ENCODE measurements around the gene CACNA1G. TPM values are rescaled to one million over a fixed set of nuclear protein-coding genes. Genes with fewer than 3 reads are reported as not detected.

The CACNA1G gene
- total RNA-seq, 2 donors from 2014 or later = 0.07 to 0.19 TPM

DNA sequence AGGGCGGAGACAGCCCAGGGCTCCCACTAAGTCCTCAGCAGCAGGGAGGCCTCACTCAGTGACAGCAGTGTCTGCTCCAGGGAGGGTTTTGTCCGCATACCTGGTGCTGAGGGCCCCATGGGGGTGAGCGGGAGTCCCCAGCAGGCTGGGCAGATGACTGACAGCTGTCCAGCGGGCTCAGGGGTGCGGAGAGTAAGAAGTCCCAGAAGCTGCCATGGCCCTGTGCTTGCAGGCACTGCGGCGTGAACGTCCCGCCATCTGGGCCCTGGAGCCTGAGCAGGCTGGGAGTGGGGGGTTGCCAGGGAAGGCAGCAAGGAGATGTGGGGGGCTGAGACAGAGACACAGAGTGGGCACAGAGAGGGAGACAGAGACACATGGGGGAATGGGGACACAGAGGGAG lies 20.1 kb downstream of the CACNA1G start:
- DNase-seq = no peak
- Histone ChIP-seq H3K9ac (ENCODE audit: low read depth in 2 of 2, low read length in 2 of 2) (no peak overlapping the region), H3K36me3 (no peaks in the 10 kb centered on the region), H3K27me3 (no peaks in the 10 kb centered on the region), H3K4me1 (no peaks in the 10 kb centered on the region), H3K9me3 (no peaks in the 10 kb centered on the region), H3K27ac (no peak overlapping the region), H3K4me3 (no peak overlapping the region)
- TF ChIP-seq, protein P1, sequence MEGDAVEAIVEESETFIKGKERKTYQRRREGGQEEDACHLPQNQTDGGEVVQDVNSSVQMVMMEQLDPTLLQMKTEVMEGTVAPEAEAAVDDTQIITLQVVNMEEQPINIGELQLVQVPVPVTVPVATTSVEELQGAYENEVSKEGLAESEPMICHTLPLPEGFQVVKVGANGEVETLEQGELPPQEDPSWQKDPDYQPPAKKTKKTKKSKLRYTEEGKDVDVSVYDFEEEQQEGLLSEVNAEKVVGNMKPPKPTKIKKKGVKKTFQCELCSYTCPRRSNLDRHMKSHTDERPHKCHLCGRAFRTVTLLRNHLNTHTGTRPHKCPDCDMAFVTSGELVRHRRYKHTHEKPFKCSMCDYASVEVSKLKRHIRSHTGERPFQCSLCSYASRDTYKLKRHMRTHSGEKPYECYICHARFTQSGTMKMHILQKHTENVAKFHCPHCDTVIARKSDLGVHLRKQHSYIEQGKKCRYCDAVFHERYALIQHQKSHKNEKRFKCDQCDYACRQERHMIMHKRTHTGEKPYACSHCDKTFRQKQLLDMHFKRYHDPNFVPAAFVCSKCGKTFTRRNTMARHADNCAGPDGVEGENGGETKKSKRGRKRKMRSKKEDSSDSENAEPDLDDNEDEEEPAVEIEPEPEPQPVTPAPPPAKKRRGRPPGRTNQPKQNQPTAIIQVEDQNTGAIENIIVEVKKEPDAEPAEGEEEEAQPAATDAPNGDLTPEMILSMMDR (IDR thresholded peaks at IDR 0.05) = no peak
- intact Hi-C loops (cut with DNase I) = no loop called here

DNA sequence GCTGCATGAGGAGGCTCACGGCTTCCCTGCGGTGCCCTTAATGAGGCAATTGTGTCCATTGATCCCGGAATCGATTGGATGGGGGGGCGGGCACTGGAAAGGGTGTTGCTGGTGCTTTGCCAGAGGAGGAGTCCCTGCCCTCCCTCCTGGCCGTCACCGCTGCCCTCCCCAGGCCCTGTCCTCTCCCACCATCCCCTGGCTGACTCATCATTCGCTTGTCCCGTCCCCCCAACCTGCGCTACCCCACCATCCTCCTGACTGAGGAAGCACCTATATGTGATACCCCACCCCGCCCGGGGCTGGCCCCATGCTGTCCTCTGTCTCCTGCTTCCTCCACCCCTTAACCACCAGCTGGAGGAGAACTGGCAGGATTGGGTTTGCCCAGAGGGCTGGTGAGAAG lies 20.8 kb downstream of the CACNA1G start:
- Histone ChIP-seq H3K36me3 (no peaks in the 10 kb centered on the region), H3K4me1 (no peaks in the 10 kb centered on the region), H3K4me3 (no peak overlapping the region), H3K9me3 (no peaks in the 10 kb centered on the region), H3K27ac (no peak overlapping the region), H3K27me3 (no peaks in the 10 kb centered on the region), H3K9ac (ENCODE audit: low read depth in 2 of 2, low read length in 2 of 2) (no peak overlapping the region)
- intact Hi-C loops (cut with DNase I) = no loop called here
- no peak for DNase-seq
- TF ChIP-seq, protein P1 (IDR thresholded peaks at IDR 0.05) = no peak

DNA sequence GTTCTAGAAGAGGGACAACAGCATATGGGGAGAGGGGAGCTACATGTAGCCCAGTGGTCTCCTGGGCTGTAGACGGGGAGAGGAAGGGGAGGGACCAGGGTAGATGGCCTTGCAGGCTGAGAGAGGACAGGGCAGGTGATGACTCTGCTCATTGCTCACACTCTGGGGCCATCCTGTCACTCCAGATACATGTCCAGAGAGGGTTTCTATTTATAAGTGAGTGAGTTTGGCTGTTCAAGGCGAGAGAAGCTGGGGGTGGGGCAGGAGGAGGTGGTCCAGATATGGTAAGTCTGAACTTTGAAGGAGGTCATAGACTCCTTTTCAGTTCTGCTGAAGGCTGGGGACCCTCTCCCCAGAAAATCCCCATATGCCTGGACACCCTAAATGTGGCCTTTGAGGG lies 22.2 kb downstream of the CACNA1G start:
- TF ChIP-seq, protein P1 (IDR thresholded peaks at IDR 0.05) = no peak
- no peaks in the 10 kb centered on the region for H3K4me1 ChIP-seq
- no peak overlapping the region for H3K9ac ChIP-seq (ENCODE audit: low read depth in 2 of 2, low read length in 2 of 2)
- no peak overlapping the region for H3K4me3 ChIP-seq
- no peaks in the 10 kb centered on the region for H3K9me3 ChIP-seq
- DNase-seq = no peak
- no peaks in the 10 kb centered on the region for H3K27me3 ChIP-seq
- H3K36me3 ChIP-seq = no peaks in the 10 kb centered on the region
- intact Hi-C loops (cut with DNase I) = no loop called here
- H3K27ac ChIP-seq = no peak overlapping the region

DNA sequence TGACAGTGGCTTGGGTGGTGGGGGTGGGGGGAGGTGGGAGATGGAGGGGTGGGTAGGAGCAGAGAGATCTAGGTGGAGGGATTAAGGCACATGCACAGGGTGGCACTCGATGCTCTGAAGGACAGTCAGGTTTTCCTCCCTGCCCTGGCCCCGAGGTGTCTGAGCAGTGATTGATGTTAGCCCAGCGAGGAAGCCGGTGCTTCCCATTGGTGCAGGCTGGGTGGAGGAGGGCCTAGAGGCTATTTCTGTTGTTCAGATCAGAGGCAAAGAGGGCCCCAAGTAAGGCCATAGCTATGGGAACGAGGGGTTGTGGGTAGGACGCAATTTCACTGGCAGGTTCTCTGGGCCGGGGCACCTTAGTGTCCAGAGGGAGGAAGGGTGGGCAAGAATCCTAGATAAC lies 23.1 kb downstream of the CACNA1G start:
- intact Hi-C loops (cut with DNase I) = no loop called here
- no peak overlapping the region for H3K27ac ChIP-seq
- H3K4me1 ChIP-seq = no peaks in the 10 kb centered on the region
- H3K9ac ChIP-seq (ENCODE audit: low read depth in 2 of 2, low read length in 2 of 2) = no peak overlapping the region
- TF ChIP-seq, protein P1 (IDR thresholded peaks at IDR 0.05) = no peak
- no peak for DNase-seq
- no peaks in the 10 kb centered on the region for H3K36me3 ChIP-seq
- no peaks in the 10 kb centered on the region for H3K9me3 ChIP-seq
- no peaks in the 10 kb centered on the region for H3K27me3 ChIP-seq
- H3K4me3 ChIP-seq = no peak overlapping the region

DNA sequence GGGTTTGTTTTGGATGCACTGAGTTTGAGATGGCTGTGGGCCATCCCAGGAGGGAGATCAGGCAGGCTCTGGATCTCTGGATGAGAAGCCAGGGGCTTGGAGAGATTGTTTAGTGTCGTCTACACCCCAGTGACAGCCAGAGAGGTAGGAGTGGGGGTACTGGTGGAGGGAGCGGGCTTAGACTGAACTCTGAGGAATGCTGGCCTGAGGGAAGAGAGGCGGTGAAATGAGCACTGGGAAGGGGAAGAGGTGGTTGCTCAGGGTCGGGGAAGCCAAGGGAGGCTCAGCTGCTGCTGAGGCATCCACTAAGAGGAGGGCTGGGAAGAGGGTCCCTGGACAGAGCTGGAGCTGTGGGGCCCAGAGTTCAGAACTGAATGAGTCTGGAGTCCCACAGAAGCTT lies 23.6 kb downstream of the CACNA1G start:
- intact Hi-C loops (cut with DNase I) = no loop called here
- Histone ChIP-seq H3K36me3 (no peaks in the 10 kb centered on the region), H3K9me3 (no peaks in the 10 kb centered on the region), H3K27me3 (no peaks in the 10 kb centered on the region), H3K27ac (no peak overlapping the region), H3K9ac (ENCODE audit: low read depth in 2 of 2, low read length in 2 of 2) (no peak overlapping the region), H3K4me3 (no peak overlapping the region), H3K4me1 (no peaks in the 10 kb centered on the region)
- DNase-seq = no peak
- TF ChIP-seq, protein P1 (IDR thresholded peaks at IDR 0.05) = no peak

DNA sequence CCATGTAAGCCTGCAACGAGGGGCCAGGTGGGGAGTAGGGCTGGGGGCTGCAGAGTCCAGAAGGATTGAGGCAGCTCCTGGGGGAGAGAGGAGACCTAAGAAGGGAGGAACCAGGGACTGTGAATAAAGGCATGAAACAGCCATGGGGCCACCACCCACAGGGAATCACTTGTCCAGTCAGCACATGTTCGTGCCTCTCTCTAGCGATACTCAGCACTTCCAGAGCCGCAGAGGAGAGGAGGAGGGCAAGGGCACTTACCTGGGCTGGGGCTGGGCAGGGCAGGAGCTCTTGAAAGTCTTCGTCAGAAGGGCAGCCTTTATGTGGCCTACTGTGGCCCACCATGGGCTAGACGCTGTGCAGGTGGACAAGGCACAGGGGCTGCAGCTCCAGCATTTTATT lies 24.2 kb downstream of the CACNA1G start:
- TF ChIP-seq, protein P1 (IDR thresholded peaks at IDR 0.05) = no peak

More for the DNA sequence above, 24.2 kb downstream of the CACNA1G start:
- no peaks in the 10 kb centered on the region for H3K9me3 ChIP-seq
- H3K9ac ChIP-seq (ENCODE audit: low read depth in 2 of 2, low read length in 2 of 2) = no peak overlapping the region
- no peak overlapping the region for H3K4me3 ChIP-seq
- no peak overlapping the region for H3K27ac ChIP-seq
- no peak for DNase-seq
- H3K4me1 ChIP-seq = no peaks in the 10 kb centered on the region
- H3K27me3 ChIP-seq = no peaks in the 10 kb centered on the region
- intact Hi-C loops (cut with DNase I) = no loop called here
- H3K36me3 ChIP-seq = no peaks in the 10 kb centered on the region

Data from colonic mucosa (tissue), 4 donors.